Esophagus muscularis mucosa (tissue), 4 donors: Measurements from ENCODE around the gene RUNX1. TPM values are rescaled to one million over a fixed set of nuclear protein-coding genes. Genes with fewer than 3 reads are reported as not detected.

Experiments
- DNase-seq: peaks from one replicate; pipeline ENCODE4 v3.0.0-alpha.2; 2017; ENCODE audit errors: extremely low spot score
- H3K27ac ChIP-seq, 4 donors: fragments of 200-600 bp; sonication (generic); replicated peaks in 1 of 4; 1 replicate in 3 of 4; 2 replicates in 1 of 4; pipeline ENCODE4 v1.5.1; 2016 to 2019; ENCODE audit warnings: mild to moderate bottlenecking in 1 of 4
- H3K27me3 ChIP-seq, 4 donors: fragments of 200-600 bp; sonication (generic); one replicate each; pipeline versions ENCODE4 v1.5.1 to v1.6.0; 2016 to 2019
- H3K36me3 ChIP-seq, 4 donors: fragments of 200-600 bp; sonication (generic); one replicate each; pipeline ENCODE4 v1.5.1; 2016 to 2019
- H3K4me1 ChIP-seq, 4 donors: fragments of 200-600 bp; sonication (generic); one replicate each; pipeline ENCODE4 v1.5.1; 2016 to 2019
- H3K4me3 ChIP-seq, 4 donors: fragments of 200-600 bp; sonication (generic); 1 replicate in 2 of 4; 2 replicates in 2 of 4; pipeline ENCODE4 v1.5.1; 2016 to 2019; ENCODE audit warnings: mild to moderate bottlenecking in 4 of 4, moderate library complexity in 1 of 4
- H3K9me3 ChIP-seq, 4 donors: fragments of 200-600 bp; sonication (generic); 1 replicate in 3 of 4; 2 replicates in 1 of 4; pipeline ENCODE4 v1.5.1; 2016 to 2019
- EP300 ChIP-seq: sonication (generic); formaldehyde crosslinking; IDR thresholded peaks from one replicate; pipeline ENCODE4 v1.6.1; 2017; ENCODE audit warnings: antibody characterized with exemption
- POLR2A ChIP-seq: fragments of 450-650 bp; IDR thresholded peaks from one replicate; pipeline ENCODE4 v1.6.1; 2017; ENCODE audit warnings: antibody characterized with exemption, moderate library complexity, mild to moderate bottlenecking, low read depth
- POLR2AphosphoS5 ChIP-seq, 2 donors: sonication (generic); formaldehyde crosslinking; IDR thresholded peaks; one replicate each; pipeline ENCODE4 v1.6.1; 2017; ENCODE audit warnings: antibody characterized with exemption in 2 of 2
- WGBS: methylation state at CpG from one replicate; pipeline ENCODE4 v1.1.5; 2018; 5-methylcytosine and 5-hydroxymethylcytosine counted together
- intact Hi-C: fragments of 100-400 bp; cut with DNase I; formaldehyde crosslinking; loops from one replicate; pipeline ENCODE4 v1.15.1; 2023
- total RNA-seq, 4 donors: library from RNA; depleted of rRNA; stranded (reverse); fragments of >200 nt; gene quantifications; one replicate each; pipeline versions ENCODE4 v1.1.0 to v1.2.1, GENCODE V29; 2016
- TF ChIP-seq, protein P1 (sequence below), 3 experiments: fragments of 200-600 bp in 2 of 3; fragments of 450-650 bp in 1 of 3; sonication (generic) in 2 of 3; IDR thresholded peaks; one replicate each; pipeline ENCODE4 v1.5.1; 2017 to 2019; ENCODE audit warnings: antibody characterized with exemption in 3 of 3, mild to moderate bottlenecking in 2 of 3, moderate library complexity in 1 of 3

Gene RUNX1
- total RNA-seq, 4 donors from 2014 or later: 3.7 to 10.9 (median 5.6) TPM

DNA sequence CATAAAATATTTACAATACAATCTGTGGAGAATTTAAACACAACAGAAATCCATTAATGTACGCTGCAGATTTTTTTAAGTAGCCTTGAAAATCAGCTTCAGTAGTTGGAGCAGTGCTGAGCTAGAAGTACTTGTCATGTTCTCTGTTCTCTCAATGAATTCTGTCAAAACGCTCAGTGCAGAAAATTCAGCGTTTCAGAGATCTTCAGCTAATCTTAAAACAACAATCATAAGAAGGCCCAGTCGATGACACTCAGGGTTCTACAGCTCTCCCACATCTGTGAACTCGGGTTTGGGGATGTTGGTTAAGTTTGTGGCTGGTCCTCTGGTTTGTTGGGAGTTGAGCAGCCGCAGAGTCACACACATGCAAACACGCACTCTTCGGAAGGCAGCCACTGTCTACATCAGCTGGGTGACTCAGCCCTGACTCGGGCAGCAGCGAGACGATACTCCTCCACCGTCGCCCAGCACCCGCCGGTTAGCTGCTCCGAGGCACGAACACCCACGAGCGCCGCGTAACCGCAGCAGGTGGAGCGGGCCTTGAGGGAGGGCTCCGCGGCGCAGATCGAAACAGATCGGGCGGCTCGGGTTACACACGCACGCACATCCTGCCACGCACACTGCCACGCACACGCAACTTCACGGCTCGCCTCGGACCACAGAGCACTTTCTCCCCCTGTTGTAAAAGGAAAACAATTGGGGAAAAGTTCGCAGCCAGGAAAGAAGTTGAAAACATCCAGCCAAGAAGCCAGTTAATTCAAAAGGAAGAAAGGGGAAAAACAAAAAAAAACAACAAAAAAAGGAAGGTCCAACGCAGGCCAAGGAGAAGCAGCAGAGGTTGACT, 161.2 kb downstream of the RUNX1 start:
- Histone ChIP-seq H3K27me3 (peaks cover 17 to 86% (median 51%) of the 10 kb centered on the region in 4 donors), H3K36me3 (no peaks in the 10 kb centered on the region), H3K4me3 (peak overlapping the region; percentile 68 to 77 (median 73)), H3K9me3 (no peaks in the 10 kb centered on the region), H3K27ac (peak overlapping the region; percentile 72 to 90 (median 82)), H3K4me1 (peaks cover 30 to 55% (median 53%) of the 10 kb centered on the region in 4 donors)
- 4% methylated on average over 19 of the region's 40 CpGs for WGBS
- TF ChIP-seq EP300: no peak
- TF ChIP-seq, protein P1, sequence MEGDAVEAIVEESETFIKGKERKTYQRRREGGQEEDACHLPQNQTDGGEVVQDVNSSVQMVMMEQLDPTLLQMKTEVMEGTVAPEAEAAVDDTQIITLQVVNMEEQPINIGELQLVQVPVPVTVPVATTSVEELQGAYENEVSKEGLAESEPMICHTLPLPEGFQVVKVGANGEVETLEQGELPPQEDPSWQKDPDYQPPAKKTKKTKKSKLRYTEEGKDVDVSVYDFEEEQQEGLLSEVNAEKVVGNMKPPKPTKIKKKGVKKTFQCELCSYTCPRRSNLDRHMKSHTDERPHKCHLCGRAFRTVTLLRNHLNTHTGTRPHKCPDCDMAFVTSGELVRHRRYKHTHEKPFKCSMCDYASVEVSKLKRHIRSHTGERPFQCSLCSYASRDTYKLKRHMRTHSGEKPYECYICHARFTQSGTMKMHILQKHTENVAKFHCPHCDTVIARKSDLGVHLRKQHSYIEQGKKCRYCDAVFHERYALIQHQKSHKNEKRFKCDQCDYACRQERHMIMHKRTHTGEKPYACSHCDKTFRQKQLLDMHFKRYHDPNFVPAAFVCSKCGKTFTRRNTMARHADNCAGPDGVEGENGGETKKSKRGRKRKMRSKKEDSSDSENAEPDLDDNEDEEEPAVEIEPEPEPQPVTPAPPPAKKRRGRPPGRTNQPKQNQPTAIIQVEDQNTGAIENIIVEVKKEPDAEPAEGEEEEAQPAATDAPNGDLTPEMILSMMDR (IDR thresholded peaks at IDR 0.05): no peak
- TF ChIP-seq POLR2A: no peak
- no peak for TF ChIP-seq POLR2AphosphoS5 (IDR thresholded peaks at IDR 0.05)
- peak; percentile 94 for DNase-seq
- intact Hi-C loops: loop anchor here (5.0 to 10.0 kb wide), 3 partner anchors 141 to 1437 kb away; partner anchors contain the start of gene MORC3

DNA sequence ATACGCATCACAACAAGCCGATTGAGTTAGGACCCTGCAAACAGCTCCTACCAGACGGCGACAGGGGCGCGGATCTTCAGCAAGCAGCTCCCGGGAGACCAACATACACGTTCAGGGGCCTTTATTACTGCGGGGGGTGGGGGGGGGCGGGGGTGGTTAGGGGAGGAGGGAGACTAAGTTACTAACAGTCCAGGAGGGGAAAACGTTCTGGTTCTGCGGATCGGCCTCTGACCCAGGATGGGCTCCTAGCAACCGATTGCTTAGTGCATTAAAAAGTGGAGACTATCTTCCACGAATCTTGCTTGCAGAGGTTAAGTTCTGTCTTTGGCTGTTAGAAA, 162.0 kb downstream of the RUNX1 start:
- WGBS: 0% methylated on average over 7 of the region's 15 CpGs
- Histone ChIP-seq H3K27me3 (peaks cover 17 to 86% (median 43%) of the 10 kb centered on the region in 4 donors), H3K9me3 (no peaks in the 10 kb centered on the region), H3K27ac (peak overlapping the region; percentile 45 to 82 (median 67)), H3K36me3 (no peaks in the 10 kb centered on the region), H3K4me1 (peaks cover 30 to 55% (median 53%) of the 10 kb centered on the region in 4 donors), H3K4me3 (peak overlapping the region; percentile 68 to 77 (median 73))
- intact Hi-C loops: loop anchor here (5.0 to 10.0 kb wide), 3 partner anchors 140 to 1438 kb away; partner anchors contain the start of gene MORC3
- no peak for TF ChIP-seq POLR2A
- TF ChIP-seq, protein P1 (IDR thresholded peaks at IDR 0.05): no peak
- no peak for TF ChIP-seq POLR2AphosphoS5 (IDR thresholded peaks at IDR 0.05)
- TF ChIP-seq EP300: no peak
- no peak for DNase-seq

DNA sequence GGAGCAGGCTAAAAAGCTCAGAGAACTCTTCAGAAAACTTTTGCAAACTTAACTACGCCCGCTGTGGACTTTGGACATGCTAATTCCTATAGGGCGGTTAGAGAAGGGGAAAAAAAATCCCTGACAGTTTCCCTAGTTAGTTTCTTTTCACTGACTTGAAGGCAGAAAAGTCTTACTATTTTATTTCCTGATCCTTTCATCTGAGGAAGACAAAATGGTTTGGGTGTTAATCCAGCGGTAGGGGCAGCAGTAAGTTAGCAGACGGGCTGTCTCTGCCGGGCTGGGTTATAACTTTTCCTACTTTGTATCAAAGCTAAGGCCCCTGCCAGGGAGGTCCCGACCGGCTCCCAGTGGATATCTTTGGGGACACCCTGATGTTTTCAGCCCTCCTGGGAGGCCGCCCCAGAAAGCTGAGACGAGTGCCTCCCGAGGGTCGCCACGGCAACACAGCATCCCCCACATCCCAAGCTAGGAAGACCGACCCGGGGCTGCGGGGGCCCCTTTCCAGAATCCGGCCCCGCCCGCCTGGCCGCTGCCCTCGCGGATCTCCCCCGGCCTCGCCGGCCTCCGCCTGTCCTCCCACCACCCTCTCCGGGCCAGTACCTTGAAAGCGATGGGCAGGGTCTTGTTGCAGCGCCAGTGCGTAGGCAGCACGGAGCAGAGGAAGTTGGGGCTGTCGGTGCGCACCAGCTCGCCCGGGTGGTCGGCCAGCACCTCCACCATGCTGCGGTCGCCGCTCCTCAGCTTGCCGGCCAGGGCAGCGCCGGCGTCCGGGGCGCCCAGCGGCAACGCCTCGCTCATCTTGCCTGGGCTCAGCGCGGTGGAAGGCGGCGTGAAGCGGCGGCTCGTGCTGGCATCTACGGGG, 162.6 kb downstream of the RUNX1 start:
- peak overlapping the region; percentile 68 to 77 (median 73) for H3K4me3 ChIP-seq
- peaks cover 30 to 54% (median 53%) of the 10 kb centered on the region in 4 donors for H3K4me1 ChIP-seq
- peaks cover 16 to 80% (median 38%) of the 10 kb centered on the region in 4 donors for H3K27me3 ChIP-seq
- H3K36me3 ChIP-seq: no peaks in the 10 kb centered on the region
- intact Hi-C loops: loop anchor here (5.0 to 10.0 kb wide), 3 partner anchors 139 to 1438 kb away; partner anchors contain the start of gene MORC3
- TF ChIP-seq EP300 (no peak), POLR2A (no peak), POLR2AphosphoS5 (IDR thresholded peaks at IDR 0.05) (no peak)
- TF ChIP-seq, protein P1 (IDR thresholded peaks at IDR 0.05): no peak
- 4% methylated on average over 21 of the region's 56 CpGs for WGBS
- H3K27ac ChIP-seq: peak overlapping the region; percentile 45 to 82 (median 67)
- no peaks in the 10 kb centered on the region for H3K9me3 ChIP-seq
- DNase-seq: peak; percentile 91

DNA sequence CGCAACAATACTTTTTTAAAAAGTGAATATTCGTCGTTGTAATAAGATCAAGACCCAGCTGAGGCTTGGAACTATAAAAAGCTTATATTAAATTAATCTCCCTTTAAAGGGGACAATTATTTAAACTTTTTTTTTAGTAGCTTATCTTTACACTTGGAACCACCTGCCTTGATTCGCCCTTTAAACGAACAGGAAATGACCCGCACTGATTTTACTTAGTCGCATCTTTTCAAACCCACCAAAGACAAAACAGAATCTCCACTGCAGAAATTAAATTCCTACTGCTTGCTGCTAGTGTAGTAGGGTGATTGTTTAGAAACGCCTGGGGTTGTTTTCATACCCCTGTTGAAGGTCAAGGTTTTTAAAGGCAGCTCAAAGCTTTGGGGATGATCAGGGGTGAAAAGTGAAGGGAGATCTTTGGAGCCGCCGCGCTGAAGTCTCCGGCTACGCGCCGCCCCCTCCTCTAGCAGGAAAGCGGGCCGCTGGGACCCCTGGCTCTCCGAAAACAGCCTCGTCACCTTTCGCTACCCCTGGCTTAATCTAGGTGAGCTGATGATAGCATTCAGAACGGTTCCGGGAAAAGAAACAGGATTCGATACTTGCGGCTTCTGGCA, 163.4 kb downstream of the RUNX1 start:
- Histone ChIP-seq H3K9me3 (no peaks in the 10 kb centered on the region), H3K4me1 (peaks cover 28 to 49% (median 47%) of the 10 kb centered on the region in 4 donors), H3K4me3 (peak overlapping the region; percentile 68 to 77 (median 73)), H3K36me3 (no peaks in the 10 kb centered on the region), H3K27me3 (peaks cover 9 to 73% (median 30%) of the 10 kb centered on the region in 4 donors), H3K27ac (peak overlapping the region; percentile 45 to 82 (median 67))
- intact Hi-C loops: loop anchor here (5.0 to 10.0 kb wide), 3 partner anchors 138 to 1439 kb away; partner anchors contain the start of gene MORC3
- TF ChIP-seq POLR2A (no peak), POLR2AphosphoS5 (IDR thresholded peaks at IDR 0.05) (no peak), EP300 (no peak)
- TF ChIP-seq, protein P1 (IDR thresholded peaks at IDR 0.05): no peak
- WGBS: 22% methylated on average over 24 of the region's 24 CpGs
- DNase-seq: peak; percentile 87
